Kidney (tissue), 14 donors: ENCODE results near the gene PIP5K1C. TPM values are rescaled to one million over a fixed set of nuclear protein-coding genes. Genes with fewer than 3 reads are reported as not detected.
"Not testable (repeated sequence)": the region's sequence is repeated elsewhere in the genome, so short reads cannot be mapped to it uniquely, and the experiment has no call there.

Experiments used
- DNase-seq, 5 donors: peaks; one replicate each; pipeline ENCODE4 v3.0.0-alpha.2; 2013 to 2020
- FAIRE-seq: peaks from 2 replicates; lab custom pipeline; 2012; peaks lifted over from hg19 to GRCh38; lab: Jason Lieb, UNC
- H3K27ac ChIP-seq, 2 donors: one replicate each; pipeline ENCODE4 v1.7.0; 2013; ENCODE audit warnings: low read depth in 2 of 2, low read length in 2 of 2, inconsistent platforms in 1 of 2
- H3K27me3 ChIP-seq: one replicate; pipeline ENCODE4 v1.7.1; 2013; ENCODE audit warnings: low read length, inconsistent platforms; ENCODE audit not compliant: control insufficient read depth, insufficient read depth
- H3K36me3 ChIP-seq, 3 donors: one replicate each; pipeline versions ENCODE4 v1.7.0 to v1.7.1; 2013; ENCODE audit warnings: low read length in 3 of 3, control low read depth in 1 of 3, inconsistent platforms in 1 of 3; ENCODE audit not compliant: insufficient read depth in 3 of 3, control insufficient read depth in 2 of 3
- H3K4me1 ChIP-seq, 3 donors: one replicate each; pipeline versions ENCODE4 v1.7.0 to v1.7.1; 2013; ENCODE audit warnings: low read length in 3 of 3, inconsistent platforms in 1 of 3, low read depth in 1 of 3; ENCODE audit not compliant: control insufficient read depth in 2 of 3, insufficient read depth in 2 of 3
- H3K4me3 ChIP-seq, 3 donors: one replicate each; pipeline versions ENCODE4 v1.7.0 to v1.8.1; 2013; ENCODE audit warnings: low read length in 3 of 3, control low read depth in 1 of 3, inconsistent platforms in 1 of 3
- H3K9ac ChIP-seq, 3 donors: one replicate each; pipeline versions ENCODE4 v1.7.0 to v1.7.1; 2013; ENCODE audit warnings: low read length in 3 of 3, control low read depth in 1 of 3, inconsistent platforms in 1 of 3
- H3K9me3 ChIP-seq, 3 donors: one replicate each; pipeline versions ENCODE4 v1.7.0 to v1.7.1; 2013; ENCODE audit warnings: low read length in 3 of 3, control low read depth in 1 of 3, inconsistent platforms in 1 of 3; ENCODE audit not compliant: control insufficient read depth in 2 of 3, insufficient read depth in 1 of 3
- CTCF ChIP-seq: IDR thresholded peaks from 3 replicates; pipeline ENCODE4 v1.5.1; 2012; ENCODE audit warnings: mild to moderate bottlenecking, moderate library complexity, borderline replicate concordance; ENCODE audit not compliant: insufficient read depth; ENCODE audit errors: extremely low read depth
- intact Hi-C: fragments of 100-400 bp; cut with DNase I; formaldehyde crosslinking; loops from one replicate; pipeline ENCODE4 v1.11.1; 2022
- polyA plus RNA-seq: library from polyadenylated mRNA; stranded (reverse); fragments of 350-450 nt; fragmentation: Illumina TruSeq; extraction: RNeasy Lipid Tissue Mini Kit (QIAGEN cat#74804); gene quantifications from one replicate; pipeline ENCODE4 v1.2.3, GENCODE V29; 2014; ENCODE audit warnings: low read depth, low replicate concordance; ENCODE audit not compliant: insufficient read depth
- total RNA-seq: library from RNA; stranded (reverse); fragmentation: NEBNext Ultra II Directional; extraction: Animal tissue kit (Norgen Biotek cat#: 25700); gene quantifications from one replicate; pipeline ENCODE4 v1.2.1, GENCODE V29; 2021
- donor health status: control.
- donor health status: control.
- donor health status: control.
- donor health status: control.
- donor health status: control.
- donor health status: DM: yes; HTN: yes; CAD: no.
- donor health status: Normal renal cell carcinoma (clear cell type).

PIP5K1C gene
- total and polyA plus RNA-seq, 2 donors from 2014 or later, result 11.2 to 35.6 TPM

GRCh38 chr19:3668331-3669081 lies 31.8 kb downstream of the PIP5K1C start:
- intact Hi-C loops, result loop anchor here (5.0 kb wide), 1 partner anchor 49 kb away; no protein-coding TSS in a partner anchor
- TF ChIP-seq CTCF, result no peak
- peaks cover 2 to 6% (median 5%) of the 10 kb centered on the region in 3 donors for H3K36me3 ChIP-seq
- H3K27me3 ChIP-seq, result no peaks in the 10 kb centered on the region
- no peak overlapping the region for H3K4me3 ChIP-seq
- H3K4me1 ChIP-seq, result peaks cover 0 to 18% (median 0%) of the 10 kb centered on the region in 3 donors
- no peak overlapping the region for H3K27ac ChIP-seq
- no peak overlapping the region for H3K9ac ChIP-seq
- no peaks in the 10 kb centered on the region for H3K9me3 ChIP-seq
- FAIRE-seq (no peak), DNase-seq (peak in 4 of 5 donors; percentile 30 to 68 (median 52))

- DNase-seq, result no peak
- no peak for FAIRE-seq
- H3K9ac ChIP-seq, result no peak overlapping the region
- no peak overlapping the region for H3K27ac ChIP-seq
- no peak overlapping the region for H3K4me3 ChIP-seq
- TF ChIP-seq CTCF, result no peak
- H3K36me3 ChIP-seq, result peaks cover 2 to 7% (median 5%) of the 10 kb centered on the region in 3 donors
- intact Hi-C loops, result loop anchor here (5.0 kb wide), 1 partner anchor 50 kb away; no protein-coding TSS in a partner anchor
- H3K27me3 ChIP-seq, result no peaks in the 10 kb centered on the region
- peaks cover 0 to 18% (median 0%) of the 10 kb centered on the region in 3 donors for H3K4me1 ChIP-seq
- H3K9me3 ChIP-seq, result no peaks in the 10 kb centered on the region
These were observed 32.5 kb downstream of the PIP5K1C start for GRCh38 chr19:3667766-3668165.

- no peak for DNase-seq
These were observed 33.1 kb downstream of the PIP5K1C start for GRCh38 chr19:3667037-3667638.

GRCh38 chr19:3666545-3666856 lies 33.8 kb downstream of the PIP5K1C start:
- H3K4me3 ChIP-seq, H3K36me3 ChIP-seq, DNase-seq, H3K27me3 ChIP-seq, H3K27ac ChIP-seq, FAIRE-seq, H3K9ac ChIP-seq, H3K9me3 ChIP-seq: not testable (repeated sequence)
- intact Hi-C loops, result loop anchor here (5.0 kb wide), 1 partner anchor 51 kb away; no protein-coding TSS in a partner anchor
- peaks cover 0 to 15% (median 0%) of the 10 kb centered on the region in 3 donors for H3K4me1 ChIP-seq

More at GRCh38 chr19:3667037-3667638, 33.1 kb downstream of the PIP5K1C start:
- Histone ChIP-seq H3K27ac (no peak overlapping the region), H3K27me3 (no peaks in the 10 kb centered on the region), H3K36me3 (peaks cover 2 to 7% (median 5%) of the 10 kb centered on the region in 3 donors), H3K9ac (no peak overlapping the region), H3K4me3 (no peak overlapping the region), H3K4me1 (peaks cover 0 to 17% (median 0%) of the 10 kb centered on the region in 3 donors), H3K9me3 (no peaks in the 10 kb centered on the region)
- no peak for TF ChIP-seq CTCF
- FAIRE-seq, result no peak
- intact Hi-C loops, result loop anchor here (5.0 kb wide), 1 partner anchor 50 kb away; no protein-coding TSS in a partner anchor
